Activated CD8-positive, alpha-beta T cell treated with anti-CD3 and anti-CD28 coated beads for 36 hours (primary cell): ENCODE measurements around the gene METTL16. TPM values are rescaled to one million over a fixed set of nuclear protein-coding genes. Genes with fewer than 3 reads are reported as not detected.

Experiments used
- ATAC-seq: fragments of 200-7000 bp; cut with Tn5 transposase; one replicate; pipeline ENCODE4 v1.10.0; 2021; ENCODE audit warnings: mild to moderate bottlenecking, moderate library complexity
- CTCF ChIA-PET: fragments of 350-600 bp; sonication (Branson Sonifier 250); formaldehyde crosslinking; loops from one replicate; lab custom pipeline; 2021; ENCODE audit warnings: antibody characterized with exemption; lab: Charles Lee
- POLR2A ChIA-PET: fragments of 350-600 bp; sonication (Branson Sonifier 250); formaldehyde crosslinking; loops from one replicate; lab custom pipeline; 2021; ENCODE audit warnings: antibody characterized with exemption; lab: Charles Lee
- DNase-seq: peaks from one replicate; pipeline ENCODE4 v3.0.0-alpha.2; 2020
- H3K27ac Mint-ChIP-seq: one replicate; pipeline ENCODE4 v1.8.0; 2021; ENCODE audit warnings: mild to moderate bottlenecking, mixed read lengths
- H3K27me3 Mint-ChIP-seq: one replicate; pipeline ENCODE4 v1.8.0; 2021; ENCODE audit warnings: mixed read lengths
- H3K36me3 Mint-ChIP-seq: one replicate; pipeline ENCODE4 v1.8.0; 2021; ENCODE audit warnings: low read depth, mixed read lengths
- H3K4me1 Mint-ChIP-seq: one replicate; pipeline ENCODE4 v1.8.0; 2021; ENCODE audit warnings: low read depth, mixed read lengths
- H3K4me3 Mint-ChIP-seq: one replicate; pipeline ENCODE4 v1.8.0; 2021; ENCODE audit warnings: mild to moderate bottlenecking, moderate library complexity, mixed read lengths
- H3K9me3 Mint-ChIP-seq: one replicate; pipeline ENCODE4 v1.8.0; 2021; ENCODE audit warnings: mixed read lengths
- intact Hi-C: fragments of 100-400 bp; cut with micrococcal nuclease; formaldehyde crosslinking; loops from one replicate; pipeline ENCODE4 v1.10.0; 2022
- total RNA-seq, 2 experiments: library from RNA; stranded (reverse); gene quantifications; one replicate each; pipeline ENCODE4 v1.2.3, GENCODE V29; 2021
- TF ChIP-seq, protein P1 (sequence below): fragments of 200-600 bp; IDR thresholded peaks from one replicate; pipeline ENCODE4 v1.8.0; 2022; ENCODE audit warnings: antibody characterized with exemption, mild to moderate bottlenecking

Gene METTL16
- total RNA-seq, 2 experiments from 2014 or later, result 47.9 to 50.3 TPM

DNA sequence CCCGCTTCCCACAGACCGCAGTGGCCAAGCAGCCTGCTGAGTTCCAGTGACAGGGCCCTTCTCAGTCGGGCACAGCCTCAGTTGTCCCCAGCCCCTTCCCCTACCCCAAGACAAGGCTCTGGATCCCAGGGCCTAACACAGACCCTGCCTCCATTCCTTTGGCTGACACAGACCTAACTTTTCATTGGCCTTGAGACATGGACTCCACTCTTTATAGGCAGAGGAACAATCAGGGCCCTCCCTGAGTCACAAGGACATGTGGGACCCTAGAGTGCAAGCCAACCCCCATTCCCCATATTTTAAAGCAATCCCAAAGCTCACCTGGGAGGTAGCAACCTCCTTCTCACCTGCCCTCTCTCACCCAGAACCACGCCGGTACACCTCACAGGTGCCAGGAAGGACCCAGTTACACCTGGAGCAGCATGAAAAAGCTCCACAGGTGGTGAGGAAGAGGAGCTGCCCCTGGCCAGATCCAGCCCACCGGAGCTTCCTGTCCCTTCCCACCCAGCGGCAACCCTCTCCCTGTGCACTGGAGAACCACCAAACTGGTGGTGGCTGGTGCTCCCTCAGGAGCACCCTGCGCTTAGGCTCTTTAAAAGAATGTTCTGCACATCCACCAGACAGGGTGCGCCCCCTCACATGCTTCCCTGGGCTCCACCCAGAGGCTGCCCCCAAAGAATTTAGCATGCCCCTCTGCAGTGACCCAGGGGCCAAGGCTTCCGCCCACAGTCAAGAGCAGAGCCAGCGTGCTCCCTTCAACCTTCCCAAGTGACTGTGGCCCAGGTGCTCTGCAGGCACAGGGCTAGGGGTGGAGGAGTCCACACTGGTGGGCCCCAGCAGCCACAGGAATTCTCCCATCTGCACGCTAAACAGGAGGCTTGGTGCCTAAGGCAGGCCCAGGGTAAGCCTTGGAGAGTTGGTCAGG lies 114.2 kb downstream of the METTL16 start:
- DNase-seq (no peak), ATAC-seq (no peak)
- H3K4me3 Mint-ChIP-seq, result peak overlapping the region; percentile 97
- peak overlapping the region; percentile 97 for H3K27ac Mint-ChIP-seq
- intact Hi-C loops, result no loop called here
- no peaks in the 10 kb centered on the region for H3K27me3 Mint-ChIP-seq
- TF ChIP-seq, protein P1, sequence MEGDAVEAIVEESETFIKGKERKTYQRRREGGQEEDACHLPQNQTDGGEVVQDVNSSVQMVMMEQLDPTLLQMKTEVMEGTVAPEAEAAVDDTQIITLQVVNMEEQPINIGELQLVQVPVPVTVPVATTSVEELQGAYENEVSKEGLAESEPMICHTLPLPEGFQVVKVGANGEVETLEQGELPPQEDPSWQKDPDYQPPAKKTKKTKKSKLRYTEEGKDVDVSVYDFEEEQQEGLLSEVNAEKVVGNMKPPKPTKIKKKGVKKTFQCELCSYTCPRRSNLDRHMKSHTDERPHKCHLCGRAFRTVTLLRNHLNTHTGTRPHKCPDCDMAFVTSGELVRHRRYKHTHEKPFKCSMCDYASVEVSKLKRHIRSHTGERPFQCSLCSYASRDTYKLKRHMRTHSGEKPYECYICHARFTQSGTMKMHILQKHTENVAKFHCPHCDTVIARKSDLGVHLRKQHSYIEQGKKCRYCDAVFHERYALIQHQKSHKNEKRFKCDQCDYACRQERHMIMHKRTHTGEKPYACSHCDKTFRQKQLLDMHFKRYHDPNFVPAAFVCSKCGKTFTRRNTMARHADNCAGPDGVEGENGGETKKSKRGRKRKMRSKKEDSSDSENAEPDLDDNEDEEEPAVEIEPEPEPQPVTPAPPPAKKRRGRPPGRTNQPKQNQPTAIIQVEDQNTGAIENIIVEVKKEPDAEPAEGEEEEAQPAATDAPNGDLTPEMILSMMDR, result no peak
- H3K9me3 Mint-ChIP-seq, result no peaks in the 10 kb centered on the region
- ChIA-PET POLR2A (interaction anchor here (1.2 kb wide), 1 partner anchor 19 kb away, joined by 3 read pairs; no protein-coding TSS in a partner anchor), CTCF (interaction anchor here (1.5 to 3.1 kb wide), 2 partner anchors 15 to 19 kb away, joined by 8 to 15 read pairs; no protein-coding TSS in a partner anchor)
- H3K4me1 Mint-ChIP-seq, result peaks cover 44% of the 10 kb centered on the region
- H3K36me3 Mint-ChIP-seq, result no peaks in the 10 kb centered on the region

DNA sequence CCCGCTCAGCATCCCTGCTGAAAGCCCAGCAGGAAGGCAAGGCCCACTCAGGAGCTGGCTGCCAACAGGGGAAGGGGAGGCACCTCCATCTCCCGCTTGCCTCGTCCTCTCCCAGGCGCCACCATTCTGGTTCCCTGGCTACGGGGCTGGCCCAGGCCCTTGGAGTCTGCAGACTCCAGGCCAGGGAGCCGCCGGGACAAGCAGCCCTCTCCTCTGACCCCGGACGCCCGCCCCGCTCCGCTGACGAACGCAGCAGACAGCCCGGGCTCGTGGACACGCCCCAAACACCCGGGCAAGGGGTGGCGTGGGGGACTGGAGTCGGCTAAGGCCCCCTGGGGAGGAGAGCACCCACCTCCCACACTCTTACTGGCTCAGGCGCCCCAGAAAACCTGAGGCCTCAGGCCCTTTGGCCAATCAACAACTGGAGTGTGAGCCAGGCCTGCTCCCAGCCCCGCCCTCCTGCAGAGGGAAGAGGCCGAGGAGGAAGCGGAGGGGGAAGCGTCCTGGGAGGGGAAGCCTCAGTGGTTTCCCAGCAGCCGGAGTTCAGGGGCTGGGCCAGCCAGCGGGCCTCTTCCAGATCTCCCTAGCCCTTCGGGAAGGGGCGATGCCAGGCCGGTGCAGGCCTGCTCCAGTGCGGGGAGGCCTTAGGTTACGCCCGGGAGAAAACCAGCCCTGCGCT lies 115.0 kb downstream of the METTL16 start:
- Mint-ChIP-seq H3K4me3 (peak overlapping the region; percentile 97), H3K27ac (peak overlapping the region; percentile 73), H3K36me3 (peaks cover 6% of the 10 kb centered on the region), H3K9me3 (no peaks in the 10 kb centered on the region), H3K27me3 (no peaks in the 10 kb centered on the region), H3K4me1 (peaks cover 47% of the 10 kb centered on the region)
- ChIA-PET POLR2A (no interaction called here), CTCF (interaction anchor here (1.7 kb wide), 1 partner anchor 14 kb away, joined by 11 read pairs; no protein-coding TSS in a partner anchor)
- TF ChIP-seq, protein P1, result no peak
- ATAC-seq (peak; percentile 1), DNase-seq (peak; percentile 76)
- intact Hi-C loops, result no loop called here

DNA sequence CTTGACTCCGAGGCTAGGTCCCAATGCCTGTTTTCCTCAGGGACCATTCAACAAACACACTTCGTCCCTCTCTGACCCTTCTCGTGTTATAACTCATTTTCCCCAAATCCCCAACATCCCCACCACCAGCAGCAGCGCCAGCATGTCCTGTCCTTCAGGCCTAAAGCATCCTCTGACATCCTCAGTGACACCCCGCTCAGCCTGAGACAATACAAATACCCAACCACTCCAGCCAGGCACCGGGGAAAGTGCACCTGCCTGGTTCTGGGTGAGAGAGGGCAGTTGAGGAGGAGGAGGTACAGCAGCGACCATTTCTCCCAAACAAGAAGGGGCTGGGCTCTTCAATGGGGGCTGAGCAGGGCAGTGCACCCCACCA lies 115.5 kb downstream of the METTL16 start:
- DNase-seq (no peak), ATAC-seq (no peak)
- Mint-ChIP-seq H3K27me3 (no peaks in the 10 kb centered on the region), H3K4me1 (peaks cover 51% of the 10 kb centered on the region), H3K9me3 (no peaks in the 10 kb centered on the region), H3K4me3 (peak overlapping the region; percentile 97), H3K27ac (peak overlapping the region; percentile 47), H3K36me3 (peaks cover 7% of the 10 kb centered on the region)
- ChIA-PET POLR2A (no interaction called here), CTCF (interaction anchor here (1.7 kb wide), 1 partner anchor 14 kb away, joined by 11 read pairs; no protein-coding TSS in a partner anchor)
- intact Hi-C loops, result no loop called here
- TF ChIP-seq, protein P1, result no peak

DNA sequence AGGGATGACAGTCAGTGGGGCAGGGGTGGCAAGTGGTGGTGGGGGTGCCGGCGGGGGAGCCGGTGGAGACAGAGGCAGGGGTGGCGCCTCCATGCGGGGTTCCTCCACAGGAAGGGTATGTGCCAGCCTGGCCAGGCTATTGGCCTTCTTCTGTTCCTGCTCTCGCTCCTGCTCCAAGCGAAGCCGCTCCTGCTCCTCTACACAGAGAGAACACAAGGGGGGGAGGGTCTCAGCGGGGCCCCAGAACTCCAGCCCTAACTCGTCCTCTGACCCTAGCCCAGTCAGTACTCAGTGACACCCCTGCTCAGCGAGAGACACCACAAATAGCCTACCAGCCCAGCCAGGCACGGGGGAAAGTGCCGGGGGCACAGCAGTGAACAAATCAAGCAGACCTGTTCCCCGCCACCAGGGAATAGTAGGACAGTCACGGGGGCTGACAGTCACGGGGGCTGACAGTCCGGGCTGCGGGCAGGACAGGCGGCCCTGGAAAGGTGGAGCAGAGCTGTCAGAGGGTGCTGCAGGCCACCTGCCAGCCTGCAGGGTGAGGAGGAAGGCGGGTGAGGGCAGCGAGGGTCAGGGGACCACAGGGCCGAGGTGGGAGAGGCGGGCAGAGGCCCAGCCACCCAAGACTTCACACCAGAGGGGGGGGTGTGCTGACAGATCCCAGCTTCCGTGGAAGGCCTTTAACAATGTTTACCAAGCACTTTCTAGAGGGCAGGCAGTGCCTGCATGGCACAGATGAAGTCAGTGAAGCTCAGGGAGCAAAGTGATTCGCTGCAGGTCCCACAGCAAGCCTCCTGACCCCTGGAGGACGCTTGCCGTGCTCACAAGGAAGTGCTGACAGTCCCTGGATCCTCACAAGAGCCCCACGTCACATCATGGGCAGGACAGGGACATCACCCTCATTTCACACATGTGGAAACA lies 116.2 kb downstream of the METTL16 start:
- CTCF ChIA-PET, result interaction anchor here (1.7 kb wide), 1 partner anchor 13 kb away, joined by 11 read pairs; no protein-coding TSS in a partner anchor
- TF ChIP-seq, protein P1, result no peak
- ATAC-seq (no peak), DNase-seq (no peak)
- peaks cover 8% of the 10 kb centered on the region for H3K36me3 Mint-ChIP-seq
- intact Hi-C loops, result no loop called here
- no peaks in the 10 kb centered on the region for H3K9me3 Mint-ChIP-seq
- peaks cover 56% of the 10 kb centered on the region for H3K4me1 Mint-ChIP-seq
- POLR2A ChIA-PET, result no interaction called here
- no peaks in the 10 kb centered on the region for H3K27me3 Mint-ChIP-seq
- peak overlapping the region; percentile 47 for H3K27ac Mint-ChIP-seq
- peak overlapping the region; percentile 97 for H3K4me3 Mint-ChIP-seq
